ENCODE data around the gene LHFPL2.

DNA sequence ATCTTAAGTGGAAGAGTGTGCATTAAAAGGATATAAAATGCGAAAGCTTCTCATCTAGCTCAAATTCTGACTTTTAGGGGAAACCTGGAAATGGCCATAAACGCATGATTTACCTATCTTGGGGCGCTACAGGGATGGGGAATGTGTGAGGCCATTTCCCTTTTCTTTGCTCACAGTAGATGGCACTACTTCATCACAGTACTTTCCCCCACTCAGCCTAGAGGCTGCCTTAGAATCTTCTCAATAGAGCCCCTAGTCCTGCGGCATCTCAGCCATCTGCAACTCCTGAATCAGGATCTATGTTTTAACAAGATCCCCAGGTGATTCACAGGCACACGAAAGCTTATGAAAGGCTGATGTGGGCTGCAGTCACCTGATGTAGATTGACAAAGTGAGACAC lies 110.8 kb downstream of the LHFPL2 start:
- TF ChIP-seq, protein P1, sequence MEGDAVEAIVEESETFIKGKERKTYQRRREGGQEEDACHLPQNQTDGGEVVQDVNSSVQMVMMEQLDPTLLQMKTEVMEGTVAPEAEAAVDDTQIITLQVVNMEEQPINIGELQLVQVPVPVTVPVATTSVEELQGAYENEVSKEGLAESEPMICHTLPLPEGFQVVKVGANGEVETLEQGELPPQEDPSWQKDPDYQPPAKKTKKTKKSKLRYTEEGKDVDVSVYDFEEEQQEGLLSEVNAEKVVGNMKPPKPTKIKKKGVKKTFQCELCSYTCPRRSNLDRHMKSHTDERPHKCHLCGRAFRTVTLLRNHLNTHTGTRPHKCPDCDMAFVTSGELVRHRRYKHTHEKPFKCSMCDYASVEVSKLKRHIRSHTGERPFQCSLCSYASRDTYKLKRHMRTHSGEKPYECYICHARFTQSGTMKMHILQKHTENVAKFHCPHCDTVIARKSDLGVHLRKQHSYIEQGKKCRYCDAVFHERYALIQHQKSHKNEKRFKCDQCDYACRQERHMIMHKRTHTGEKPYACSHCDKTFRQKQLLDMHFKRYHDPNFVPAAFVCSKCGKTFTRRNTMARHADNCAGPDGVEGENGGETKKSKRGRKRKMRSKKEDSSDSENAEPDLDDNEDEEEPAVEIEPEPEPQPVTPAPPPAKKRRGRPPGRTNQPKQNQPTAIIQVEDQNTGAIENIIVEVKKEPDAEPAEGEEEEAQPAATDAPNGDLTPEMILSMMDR (IDR thresholded peaks at IDR 0.05), result peak in 2 of 3 experiments; percentile 27 to 32
- TF ChIP-seq POLR2A (IDR thresholded peaks at IDR 0.05), result no peak

Data from testis (tissue), 2 donors.